GM12878 (cell line): ENCODE data around the gene AMDHD2. TPM values are rescaled to one million over a fixed set of nuclear protein-coding genes. Genes with fewer than 3 reads are reported as not detected.

Experiments used
- ATAC-seq: fragments of 200-7000 bp; cut with Tn5 transposase; 3 replicates; pipeline ENCODE4 v1.9.1; 2020; ENCODE audit warnings: mild to moderate bottlenecking, moderate library complexity
- BruUV-seq: library from RNA; stranded (reverse); fragments of 400-500 nt; replicated peaks from 2 replicates; lab custom pipeline; 2021; lab: Mats Ljungman, UMichigan
- CTCF ChIA-PET: fragments of 300-600 bp; sonication (Branson Sonifier 250); formaldehyde crosslinking; extraction: SDS; loops from one replicate; lab custom pipeline; 2021; ENCODE audit warnings: inconsistent platforms; lab: Yijun Ruan, JAX
- POLR2A ChIA-PET: fragments of 350-600 bp; formaldehyde crosslinking; extraction: SDS; loops from one replicate; lab custom pipeline; 2021; ENCODE audit warnings: inconsistent platforms; lab: Charles Lee
- RAD21 ChIA-PET: fragments of 300-600 bp; sonication (Branson Sonifier 250); formaldehyde crosslinking; loops from one replicate; lab custom pipeline; 2023; ENCODE audit warnings: antibody characterized with exemption; ENCODE audit not compliant: unreplicated experiment; lab: Charles Lee
- SMC1A ChIA-PET: fragments of 300-600 bp; sonication (Branson Sonifier 250); formaldehyde crosslinking; loops from one replicate; lab custom pipeline; 2023; ENCODE audit not compliant: unreplicated experiment, uncharacterized antibody; lab: Charles Lee
- DNase-seq: peaks from one replicate; pipeline ENCODE4 v3.0.0-alpha.2; 2011; ENCODE audit warnings: low read depth, low spot score
- FAIRE-seq: peaks from 3 replicates; lab custom pipeline; 2011; peaks lifted over from hg19 to GRCh38; lab: Jason Lieb, UNC
- H2AFZ ChIP-seq: 2 replicates; pipeline ENCODE4 v1.6.0; 2011; ENCODE audit warnings: low read depth, low read length, control low read depth; ENCODE audit not compliant: control insufficient read depth
- H3K27ac ChIP-seq: 2 replicates; pipeline ENCODE4 v1.5.1; 2011; ENCODE audit warnings: control low read depth; ENCODE audit not compliant: control insufficient read depth, insufficient read depth
- H3K27me3 ChIP-seq, 2 experiments: replicated peaks in 1 of 2; 2 replicates each; pipeline versions ENCODE4 v1.6.0 to v1.6.1; 2011; ENCODE audit warnings: low read length in 1 of 2; ENCODE audit not compliant: control insufficient read depth in 2 of 2, insufficient read depth in 2 of 2
- H3K36me3 ChIP-seq, 2 experiments: 2 replicates each; pipeline ENCODE4 v1.5.1; 2011; ENCODE audit warnings: low read length in 1 of 2; ENCODE audit not compliant: control insufficient read depth in 2 of 2, insufficient read depth in 2 of 2
- H3K4me1 ChIP-seq: 2 replicates; pipeline ENCODE4 v1.6.1; 2011; ENCODE audit warnings: mild to moderate bottlenecking, low read length, moderate library complexity, mixed read lengths; ENCODE audit not compliant: control insufficient read depth, insufficient read depth
- H3K4me2 ChIP-seq: 2 replicates; pipeline ENCODE4 v1.6.0; 2011; ENCODE audit warnings: control low read depth; ENCODE audit not compliant: control insufficient read depth, insufficient read depth
- H3K4me3 ChIP-seq: fragments of 200-600 bp; sonication (generic); 2 replicates; pipeline ENCODE4 v1.5.1; 2016
- H3K79me2 ChIP-seq: 2 replicates; pipeline ENCODE4 v1.6.0; 2011; ENCODE audit warnings: low read length; ENCODE audit not compliant: control insufficient read depth, insufficient read depth
- H3K9ac ChIP-seq: 2 replicates; pipeline ENCODE4 v1.8.0; 2011; ENCODE audit warnings: low read length, control low read depth, mixed read lengths; ENCODE audit not compliant: control insufficient read depth, insufficient read depth
- H3K9me3 ChIP-seq: replicated peaks from 3 replicates; pipeline ENCODE4 v1.5.1; 2011; ENCODE audit warnings: mild to moderate bottlenecking, low read length; ENCODE audit not compliant: control insufficient read depth, insufficient read depth
- H4K20me1 ChIP-seq: 2 replicates; pipeline ENCODE4 v1.6.0; 2011; ENCODE audit not compliant: control insufficient read depth, insufficient read depth
- ATF3 ChIP-seq: IDR thresholded peaks from 2 replicates; pipeline ENCODE4 v1.6.1; 2011; ENCODE audit warnings: low read depth, mild to moderate bottlenecking, low read length, moderate library complexity, borderline replicate concordance; ENCODE audit errors: extremely low read depth
- BACH1 ChIP-seq: fragments of 450-650 bp; IDR thresholded peaks from 2 replicates; pipeline ENCODE4 v1.6.1; 2017; ENCODE audit warnings: mild to moderate bottlenecking, borderline replicate concordance
- CBX3 ChIP-seq: fragments of 200-600 bp; sonication (generic); IDR thresholded peaks from 2 replicates; pipeline ENCODE4 v1.6.1; 2016; ENCODE audit warnings: low read depth, borderline replicate concordance
- CHD4 ChIP-seq: fragments of 200-600 bp; sonication (generic); IDR thresholded peaks from 2 replicates; pipeline ENCODE4 v1.6.1; 2016; ENCODE audit warnings: mild to moderate bottlenecking
- E2F4 ChIP-seq: IDR thresholded peaks from 2 replicates; pipeline ENCODE4 v1.6.1; 2012; ENCODE audit warnings: low read depth, low read length, improper control_type of control experiment
- EP300 ChIP-seq, 2 experiments: fragments of 150-350 bp in 1 of 2; IDR thresholded peaks; 2 replicates each; pipeline ENCODE4 v1.6.1; 2011 to 2012; ENCODE audit warnings: low read depth in 2 of 2, low read length in 2 of 2, borderline replicate concordance in 1 of 2, improper control_type of control experiment in 1 of 2, inconsistent platforms in 1 of 2; ENCODE audit not compliant: control insufficient read depth in 1 of 2
- MYB ChIP-seq: fragments of 150-350 bp; IDR thresholded peaks from 2 replicates; pipeline ENCODE4 v1.6.1; 2014; ENCODE audit warnings: mild to moderate bottlenecking, low read depth, low read length, borderline replicate concordance
- NFXL1 ChIP-seq: fragments of 450-650 bp; IDR thresholded peaks from 2 replicates; pipeline ENCODE4 v1.6.1; 2017; ENCODE audit warnings: antibody characterized with exemption, mild to moderate bottlenecking, borderline replicate concordance
- NRF1 ChIP-seq: conservative IDR thresholded peaks from 2 replicates; pipeline ENCODE4 v1.6.1; 2011; ENCODE audit warnings: mild to moderate bottlenecking, low read depth, low read length, improper control_type of control experiment
- PAX8 ChIP-seq: fragments of 450-650 bp; IDR thresholded peaks from 2 replicates; pipeline ENCODE4 v1.6.1; 2017; ENCODE audit warnings: mild to moderate bottlenecking, moderate library complexity
- POLR2AphosphoS5 ChIP-seq: IDR thresholded peaks from 2 replicates; pipeline ENCODE4 v1.6.1; 2011; ENCODE audit warnings: mild to moderate bottlenecking, low read length, inconsistent platforms
- RAD21 ChIP-seq: IDR thresholded peaks from 2 replicates; pipeline ENCODE4 v1.6.1; 2011; ENCODE audit warnings: mild to moderate bottlenecking, low read depth, low read length, moderate library complexity; ENCODE audit not compliant: insufficient read depth
- RFX5 ChIP-seq: IDR thresholded peaks from 2 replicates; pipeline ENCODE4 v1.6.1; 2011; ENCODE audit warnings: low read depth, low read length, improper control_type of control experiment
- SRF ChIP-seq, 2 experiments: IDR thresholded peaks; 2 replicates each; pipeline ENCODE4 v1.6.1; 2011; ENCODE audit warnings: low read depth in 2 of 2, low read length in 2 of 2, mild to moderate bottlenecking in 1 of 2, moderate library complexity in 1 of 2
- TAF1 ChIP-seq: IDR thresholded peaks from 2 replicates; pipeline ENCODE4 v1.6.1; 2011; ENCODE audit warnings: mild to moderate bottlenecking, low read depth, low read length, borderline replicate concordance
- TBL1XR1 ChIP-seq: IDR thresholded peaks from 2 replicates; pipeline ENCODE4 v1.6.1; 2012; ENCODE audit warnings: low read depth, low read length, improper control_type of control experiment
- WGBS: methylation state at CpG from one replicate; pipeline ENCODE4 v1.1.6; 2016; ENCODE audit warnings: low lambda C conversion rate; ENCODE audit not compliant: insufficient replicate concordance, insufficient coverage; ENCODE audit errors: missing lambda C conversion rate; 5-methylcytosine and 5-hydroxymethylcytosine counted together
- in situ Hi-C: fragments of 300-500 bp; cut with MboI; formaldehyde crosslinking; loops from 9 replicates; pipeline ENCODE4 v1.14.3; 2018; ENCODE audit warnings: mixed read lengths
- intact Hi-C: fragments of 100-400 bp; cut with micrococcal nuclease; formaldehyde crosslinking; loops from one replicate; pipeline ENCODE4 v1.14.2; 2022; ENCODE audit not compliant: unreplicated experiment
- polyA plus RNA-seq, 11 experiments: library from polyadenylated mRNA; depleted of rRNA in 4 of 11; unstranded in 6 of 11; stranded (reverse) in 5 of 11; fragments of >200 nt; fragmentation: Nextera tagmentation in 4 of 11; fragmentation: Illumina TruSeq in 1 of 11; extraction: Ambion mirVana in 4 of 11; extraction: Trizol in 1 of 11; gene quantifications; 1 replicate in 1 of 11; 2 replicates in 10 of 11; pipeline versions ENCODE4 v1.2.1 to v1.2.3, GENCODE V29; 2011 to 2016; ENCODE audit warnings: inconsistent platforms in 2 of 11, missing spikeins in 2 of 11, low read depth in 1 of 11
- total RNA-seq, 4 experiments: library from RNA; depleted of rRNA in 3 of 4; stranded (reverse); fragments of >200 nt in 3 of 4; fragmentation: Illumina TruSeq in 1 of 4; extraction: Trizol in 1 of 4; gene quantifications; 2 replicates each; pipeline versions ENCODE4 v1.2.1 to v1.2.3, GENCODE V29; 2013 to 2021
- TF ChIP-seq, protein P1 (sequence below): fragments of 450-650 bp; IDR thresholded peaks from 2 replicates; pipeline ENCODE4 v1.6.1; 2017; ENCODE audit warnings: mild to moderate bottlenecking
- TF ChIP-seq, protein P2 (sequence below): fragments of 150-350 bp; IDR thresholded peaks from 2 replicates; pipeline ENCODE4 v1.6.1; 2014; ENCODE audit warnings: mild to moderate bottlenecking, low read depth, low read length

AMDHD2 gene
- total and polyA plus RNA-seq, 10 of the 15 experiments (the other 5 are each of a cell fraction or from before 2014, with no cell fraction given): 0.60 to 41.8 (median 24.3) TPM; not detected in 1

DNA sequence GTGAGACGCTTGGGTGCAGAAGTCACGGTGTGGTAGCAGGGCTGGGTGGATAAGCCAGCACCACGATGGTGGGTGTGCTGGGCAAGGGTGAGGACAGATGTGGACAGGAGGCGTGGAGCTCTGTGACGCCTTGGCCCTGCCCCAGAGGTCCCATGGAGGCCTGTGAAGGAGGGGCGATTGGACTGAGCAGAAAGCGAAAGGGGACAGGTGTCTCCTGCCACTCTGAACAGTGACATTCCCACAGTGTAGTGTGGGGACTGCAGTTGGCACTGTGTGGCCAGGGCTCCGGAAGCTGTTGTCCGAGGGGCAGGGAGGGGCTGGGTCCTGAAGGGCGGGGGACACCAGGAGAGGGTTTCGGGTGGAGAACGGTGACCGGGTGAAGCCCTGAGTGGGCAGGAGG is 37.9 kb upstream of the AMDHD2 start (continued):
- no peak for TF ChIP-seq CHD4
- no peak for TF ChIP-seq SRF (IDR thresholded peaks at IDR 0.05; ENCODE audit: low read depth in 2 of 2, low read length in 2 of 2)
- no peak for TF ChIP-seq NFXL1
- TF ChIP-seq, protein P1, sequence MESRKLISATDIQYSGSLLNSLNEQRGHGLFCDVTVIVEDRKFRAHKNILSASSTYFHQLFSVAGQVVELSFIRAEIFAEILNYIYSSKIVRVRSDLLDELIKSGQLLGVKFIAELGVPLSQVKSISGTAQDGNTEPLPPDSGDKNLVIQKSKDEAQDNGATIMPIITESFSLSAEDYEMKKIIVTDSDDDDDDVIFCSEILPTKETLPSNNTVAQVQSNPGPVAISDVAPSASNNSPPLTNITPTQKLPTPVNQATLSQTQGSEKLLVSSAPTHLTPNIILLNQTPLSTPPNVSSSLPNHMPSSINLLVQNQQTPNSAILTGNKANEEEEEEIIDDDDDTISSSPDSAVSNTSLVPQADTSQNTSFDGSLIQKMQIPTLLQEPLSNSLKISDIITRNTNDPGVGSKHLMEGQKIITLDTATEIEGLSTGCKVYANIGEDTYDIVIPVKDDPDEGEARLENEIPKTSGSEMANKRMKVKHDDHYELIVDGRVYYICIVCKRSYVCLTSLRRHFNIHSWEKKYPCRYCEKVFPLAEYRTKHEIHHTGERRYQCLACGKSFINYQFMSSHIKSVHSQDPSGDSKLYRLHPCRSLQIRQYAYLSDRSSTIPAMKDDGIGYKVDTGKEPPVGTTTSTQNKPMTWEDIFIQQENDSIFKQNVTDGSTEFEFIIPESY: no peak
- TF ChIP-seq RFX5: no peak
- TF ChIP-seq POLR2AphosphoS5: no peak
- no peak for TF ChIP-seq BACH1
- TF ChIP-seq, all 136 proteins: peak for 0

DNA sequence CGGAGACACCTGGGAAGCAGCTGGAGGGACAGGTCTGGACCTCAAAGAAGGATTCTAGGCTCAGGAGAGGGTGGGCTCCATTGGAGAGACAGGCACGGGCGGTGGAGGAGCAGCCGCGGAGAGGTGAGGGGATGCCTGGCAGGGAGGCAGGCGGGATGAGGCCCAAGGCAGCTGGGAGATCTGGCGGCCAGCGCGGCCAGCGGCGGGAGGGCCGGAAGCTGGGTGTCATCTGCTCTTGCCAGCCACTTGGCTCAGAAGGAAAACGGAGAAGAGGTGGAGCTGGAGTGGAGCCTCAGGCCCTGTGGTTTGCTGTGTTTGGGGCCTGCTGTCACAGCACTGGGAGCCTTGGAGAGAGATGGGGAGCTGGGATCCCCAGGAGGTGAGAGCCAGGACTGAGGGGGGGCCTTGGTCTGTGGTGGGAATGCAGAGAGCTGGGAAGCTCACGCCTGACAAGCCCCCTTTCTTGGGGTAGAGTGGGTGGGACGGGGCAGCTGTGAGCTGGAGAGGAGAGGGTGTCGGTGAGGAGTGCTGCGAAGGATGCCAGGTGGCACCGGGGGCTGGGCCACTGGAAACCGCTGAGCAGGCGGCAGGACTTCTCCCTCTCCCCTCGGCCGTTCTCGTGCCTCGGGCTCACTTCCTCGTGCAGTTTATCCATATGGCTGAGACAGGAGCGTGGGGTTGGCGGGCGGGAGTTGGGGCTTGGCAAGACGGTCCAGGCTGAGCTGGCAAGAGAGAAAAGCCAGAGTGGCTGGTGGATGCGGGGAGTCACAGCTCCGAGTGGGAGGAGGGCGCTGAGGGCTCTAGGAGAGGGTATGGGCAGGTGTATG is 37.2 kb upstream of the AMDHD2 start:
- FAIRE-seq (no peak), DNase-seq (no peak), ATAC-seq (no peak)
- TF ChIP-seq E2F4 (no peak), NRF1 (no peak), MYB (no peak), RAD21 (no peak), TBL1XR1 (no peak), ATF3 (no peak), EP300 (IDR thresholded peaks at IDR 0.05; ENCODE audit: borderline replicate concordance in 1 of 2, control insufficient read depth in 1 of 2, low read depth in 2 of 2, low read length in 2 of 2) (no peak), PAX8 (no peak), TAF1 (no peak), CHD4 (no peak), CBX3 (no peak)
- TF ChIP-seq, protein P2, sequence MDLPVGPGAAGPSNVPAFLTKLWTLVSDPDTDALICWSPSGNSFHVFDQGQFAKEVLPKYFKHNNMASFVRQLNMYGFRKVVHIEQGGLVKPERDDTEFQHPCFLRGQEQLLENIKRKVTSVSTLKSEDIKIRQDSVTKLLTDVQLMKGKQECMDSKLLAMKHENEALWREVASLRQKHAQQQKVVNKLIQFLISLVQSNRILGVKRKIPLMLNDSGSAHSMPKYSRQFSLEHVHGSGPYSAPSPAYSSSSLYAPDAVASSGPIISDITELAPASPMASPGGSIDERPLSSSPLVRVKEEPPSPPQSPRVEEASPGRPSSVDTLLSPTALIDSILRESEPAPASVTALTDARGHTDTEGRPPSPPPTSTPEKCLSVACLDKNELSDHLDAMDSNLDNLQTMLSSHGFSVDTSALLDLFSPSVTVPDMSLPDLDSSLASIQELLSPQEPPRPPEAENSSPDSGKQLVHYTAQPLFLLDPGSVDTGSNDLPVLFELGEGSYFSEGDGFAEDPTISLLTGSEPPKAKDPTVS: no peak
- H3K79me2 ChIP-seq: no peaks in the 10 kb centered on the region
- no peaks in the 10 kb centered on the region for H3K36me3 ChIP-seq
- H3K27ac ChIP-seq: no peak overlapping the region
- ChIA-PET RAD21 (no interaction called here), POLR2A (interaction anchor here (1.2 kb wide), 1 partner anchor 53 kb away, joined by 3 read pairs; the partner anchor contains the start of gene CCNF), SMC1A (no interaction called here), CTCF (interaction anchor here (1.5 kb wide), 1 partner anchor 14 kb away, joined by 4 read pairs; no protein-coding TSS in a partner anchor)
- peaks cover 15% of the 10 kb centered on the region for H3K4me1 ChIP-seq
- H3K9ac ChIP-seq: no peak overlapping the region
- H3K4me3 ChIP-seq: no peak overlapping the region
- H2AFZ ChIP-seq: no peak overlapping the region
- no peaks in the 10 kb centered on the region for H3K27me3 ChIP-seq
- no peaks in the 10 kb centered on the region for H4K20me1 ChIP-seq
- intact Hi-C loops (no loop called here), in situ Hi-C loops (no loop called here)
- no peaks in the 10 kb centered on the region for H3K9me3 ChIP-seq
- 77% methylated on average over 32 of the region's 32 CpGs for WGBS
- no peak overlapping the region for H3K4me2 ChIP-seq
- no TSS peak for BruUV-seq
